Measurements from ENCODE around the gene ZFP37.
A peak's percentile ranks its signal among the peaks of the same experiment; 100 is the strongest.
"Not testable (repeated sequence)": the region's sequence is repeated elsewhere in the genome, so short reads cannot be mapped to it uniquely, and the experiment has no call there.

The ZFP37 gene

GRCh38 chr9:113056191-113057106 lies at the start of gene ZFP37:
ZFP37 (minus strand) TSS chr9:113056724; CDS start chr9:113056688, 36 bp downstream.
- DNase-seq (ENCODE audit: low read depth in 2 of 2, low spot score in 1 of 2) = peak; percentile 34 to 51

GRCh38 chr9:113105345-113105744 lies 48.8 kb upstream of the ZFP37 start:
- DNase-seq (ENCODE audit: low read depth in 2 of 2, low spot score in 1 of 2) = not testable (repeated sequence)

GRCh38 chr9:113095561-113095960 lies 39.0 kb upstream of the ZFP37 start:
- no peak for DNase-seq (ENCODE audit: low read depth in 2 of 2, low spot score in 1 of 2)

- not testable (repeated sequence) for DNase-seq (ENCODE audit: low read depth in 2 of 2, low spot score in 1 of 2)
Observed at GRCh38 chr9:113089924-113090323, 33.4 kb upstream of the ZFP37 start.

- not testable (repeated sequence) for DNase-seq (ENCODE audit: low read depth in 2 of 2, low spot score in 1 of 2)
Observed at GRCh38 chr9:113089143-113089505, 32.6 kb upstream of the ZFP37 start.

GRCh38 chr9:113088456-113089142 lies 32.1 kb upstream of the ZFP37 start:
- DNase-seq (ENCODE audit: low read depth in 2 of 2, low spot score in 1 of 2) = not testable (repeated sequence)

- not testable (repeated sequence) for DNase-seq (ENCODE audit: low read depth in 2 of 2, low spot score in 1 of 2)
Observed at GRCh38 chr9:113062932-113063310, 6.4 kb upstream of the ZFP37 start.

GRCh38 chr9:113062256-113062931 lies 5.9 kb upstream of the ZFP37 start:
- not testable (repeated sequence) for DNase-seq (ENCODE audit: low read depth in 2 of 2, low spot score in 1 of 2)

- DNase-seq (ENCODE audit: low read depth in 2 of 2, low spot score in 1 of 2) = not testable (repeated sequence)
Observed at GRCh38 chr9:113061072-113061850, 4.7 kb upstream of the ZFP37 start.

- not testable (repeated sequence) for DNase-seq (ENCODE audit: low read depth in 2 of 2, low spot score in 1 of 2)
Observed at GRCh38 chr9:113059581-113060284, 3.2 kb upstream of the ZFP37 start.

- no peak for DNase-seq (ENCODE audit: low read depth in 2 of 2, low spot score in 1 of 2)
Observed at GRCh38 chr9:113057193-113057592, 669 bp upstream of the ZFP37 start.

- DNase-seq (ENCODE audit: low read depth in 2 of 2, low spot score in 1 of 2) = no peak
Observed at GRCh38 chr9:113042884-113043657, 13.5 kb downstream of the ZFP37 start.

GRCh38 chr9:113026200-113026599 lies 30.3 kb downstream of the ZFP37 start:
- no peak for DNase-seq (ENCODE audit: low read depth in 2 of 2, low spot score in 1 of 2)

- no peak for DNase-seq (ENCODE audit: low read depth in 2 of 2, low spot score in 1 of 2)
Observed at GRCh38 chr9:113018247-113018646, 38.3 kb downstream of the ZFP37 start.

GRCh38 chr9:113012492-113012891 lies 44.0 kb downstream of the ZFP37 start:
- DNase-seq (ENCODE audit: low read depth in 2 of 2, low spot score in 1 of 2) = no peak

- DNase-seq (ENCODE audit: low read depth in 2 of 2, low spot score in 1 of 2) = no peak
Observed at GRCh38 chr9:113011911-113012381, 44.6 kb downstream of the ZFP37 start, which contains the start of gene ZNF883. ZNF883 (minus strand) TSS chr9:113012192.

- no peak for DNase-seq (ENCODE audit: low read depth in 2 of 2, low spot score in 1 of 2)
Observed at GRCh38 chr9:113005777-113006176, 50.7 kb downstream of the ZFP37 start.

- DNase-seq (ENCODE audit: low read depth in 2 of 2, low spot score in 1 of 2) = no peak
Observed at GRCh38 chr9:112997236-112997941, 59.1 kb downstream of the ZFP37 start.
